ENCODE measurements around the gene LSM12.
"Not testable (repeated sequence)": the region's sequence is repeated elsewhere in the genome, so short reads cannot be mapped to it uniquely, and the experiment has no call there.

The LSM12 gene

GRCh38 chr17:44105941-44106340 is 39.5 kb upstream of the LSM12 start:
- peaks cover 14% of the 10 kb centered on the region for H3K4me1 Mint-ChIP-seq
- H3K9me3 Mint-ChIP-seq, result no peaks in the 10 kb centered on the region
- H3K27ac Mint-ChIP-seq, result no peak overlapping the region
- DNase-seq (ENCODE audit: low spot score in 2 of 2) (no peak), ATAC-seq (ENCODE audit: low read depth) (no peak)
- H3K4me3 Mint-ChIP-seq, result no peak overlapping the region
- peaks cover 10% of the 10 kb centered on the region for H3K36me3 Mint-ChIP-seq
- H3K27me3 Mint-ChIP-seq, result no peaks in the 10 kb centered on the region

GRCh38 chr17:44105483-44105882 is 39.0 kb upstream of the LSM12 start:
- ATAC-seq (ENCODE audit: low read depth) (no peak), DNase-seq (ENCODE audit: low spot score in 2 of 2) (no peak)
- Mint-ChIP-seq H3K4me1 (peaks cover 9% of the 10 kb centered on the region), H3K27me3 (no peaks in the 10 kb centered on the region), H3K4me3 (no peak overlapping the region), H3K27ac (no peak overlapping the region), H3K9me3 (no peaks in the 10 kb centered on the region), H3K36me3 (peaks cover 10% of the 10 kb centered on the region)

GRCh38 chr17:44102849-44103622 is 36.6 kb upstream of the LSM12 start:
- Mint-ChIP-seq H3K9me3 (no peaks in the 10 kb centered on the region), H3K4me3 (no peak overlapping the region), H3K4me1 (peaks cover 12% of the 10 kb centered on the region), H3K36me3 (peaks cover 12% of the 10 kb centered on the region), H3K27me3 (no peaks in the 10 kb centered on the region), H3K27ac (no peak overlapping the region)
- DNase-seq (ENCODE audit: low spot score in 2 of 2), result no peak
- ATAC-seq (ENCODE audit: low read depth), result no peak

GRCh38 chr17:44101858-44102257 is 35.4 kb upstream of the LSM12 start:
- not testable (repeated sequence) for DNase-seq (ENCODE audit: low spot score in 2 of 2); H3K9me3 Mint-ChIP-seq; H3K36me3 Mint-ChIP-seq; H3K4me3 Mint-ChIP-seq; H3K27me3 Mint-ChIP-seq; H3K27ac Mint-ChIP-seq; ATAC-seq (ENCODE audit: low read depth)
- H3K4me1 Mint-ChIP-seq, result peaks cover 11% of the 10 kb centered on the region

GRCh38 chr17:44097110-44097958 is 30.9 kb upstream of the LSM12 start:
- H3K4me1 Mint-ChIP-seq, result peaks cover 10% of the 10 kb centered on the region
- no peak for DNase-seq (ENCODE audit: low spot score in 2 of 2)
- no peaks in the 10 kb centered on the region for H3K9me3 Mint-ChIP-seq
- peaks cover 2% of the 10 kb centered on the region for H3K36me3 Mint-ChIP-seq
- H3K27ac Mint-ChIP-seq, result no peak overlapping the region
- no peaks in the 10 kb centered on the region for H3K27me3 Mint-ChIP-seq
- no peak overlapping the region for H3K4me3 Mint-ChIP-seq
- ATAC-seq (ENCODE audit: low read depth), result no peak

GRCh38 chr17:44095647-44096496 is 29.4 kb upstream of the LSM12 start:
- Mint-ChIP-seq H3K36me3 (peaks cover 7% of the 10 kb centered on the region), H3K4me1 (peaks cover 10% of the 10 kb centered on the region), H3K27me3 (no peaks in the 10 kb centered on the region), H3K27ac (no peak overlapping the region), H3K9me3 (no peaks in the 10 kb centered on the region), H3K4me3 (no peak overlapping the region)
- DNase-seq (ENCODE audit: low spot score in 2 of 2) (no peak), ATAC-seq (ENCODE audit: low read depth) (no peak)

GRCh38 chr17:44095388-44095646 is 28.8 kb upstream of the LSM12 start:
- no peak for DNase-seq (ENCODE audit: low spot score in 2 of 2)
- no peaks in the 10 kb centered on the region for H3K9me3 Mint-ChIP-seq
- peaks cover 7% of the 10 kb centered on the region for H3K36me3 Mint-ChIP-seq
- ATAC-seq (ENCODE audit: low read depth), result no peak
- H3K27me3 Mint-ChIP-seq, result no peaks in the 10 kb centered on the region
- no peak overlapping the region for H3K4me3 Mint-ChIP-seq
- no peak overlapping the region for H3K27ac Mint-ChIP-seq
- H3K4me1 Mint-ChIP-seq, result peaks cover 10% of the 10 kb centered on the region

- no peak overlapping the region for H3K27ac Mint-ChIP-seq
- H3K9me3 Mint-ChIP-seq, result no peaks in the 10 kb centered on the region
- peaks cover 7% of the 10 kb centered on the region for H3K36me3 Mint-ChIP-seq
- DNase-seq (ENCODE audit: low spot score in 2 of 2) (no peak), ATAC-seq (ENCODE audit: low read depth) (no peak)
- H3K4me3 Mint-ChIP-seq, result no peak overlapping the region
- peaks cover 10% of the 10 kb centered on the region for H3K4me1 Mint-ChIP-seq
- no peaks in the 10 kb centered on the region for H3K27me3 Mint-ChIP-seq
These were observed 28.4 kb upstream of the LSM12 start for GRCh38 chr17:44094701-44095387.

- Mint-ChIP-seq H3K9me3 (no peaks in the 10 kb centered on the region), H3K4me1 (peaks cover 10% of the 10 kb centered on the region), H3K4me3 (no peak overlapping the region), H3K27me3 (no peaks in the 10 kb centered on the region), H3K27ac (no peak overlapping the region), H3K36me3 (peaks cover 11% of the 10 kb centered on the region)
- DNase-seq (ENCODE audit: low spot score in 2 of 2) (no peak), ATAC-seq (ENCODE audit: low read depth) (no peak)
These were observed 26.9 kb upstream of the LSM12 start for GRCh38 chr17:44093231-44093900.

GRCh38 chr17:44092051-44092450 is 25.6 kb upstream of the LSM12 start:
- H3K9me3 Mint-ChIP-seq, result no peaks in the 10 kb centered on the region
- H3K36me3 Mint-ChIP-seq, result peaks cover 13% of the 10 kb centered on the region
- ATAC-seq (ENCODE audit: low read depth) (no peak), DNase-seq (ENCODE audit: low spot score in 2 of 2) (no peak)
- no peak overlapping the region for H3K27ac Mint-ChIP-seq
- peaks cover 7% of the 10 kb centered on the region for H3K4me1 Mint-ChIP-seq
- H3K27me3 Mint-ChIP-seq, result no peaks in the 10 kb centered on the region
- no peak overlapping the region for H3K4me3 Mint-ChIP-seq

- Mint-ChIP-seq H3K9me3 (no peaks in the 10 kb centered on the region), H3K4me3 (no peak overlapping the region), H3K27ac (peak overlapping the region; percentile 28), H3K36me3 (peaks cover 13% of the 10 kb centered on the region), H3K27me3 (no peaks in the 10 kb centered on the region), H3K4me1 (peaks cover 7% of the 10 kb centered on the region)
- ATAC-seq (ENCODE audit: low read depth) (no peak), DNase-seq (ENCODE audit: low spot score in 2 of 2) (no peak)
These were observed 24.9 kb upstream of the LSM12 start for GRCh38 chr17:44091200-44091997.

- peaks cover 4% of the 10 kb centered on the region for H3K4me1 Mint-ChIP-seq
- H3K4me3 Mint-ChIP-seq, result no peak overlapping the region
- peak overlapping the region; percentile 21 for H3K27ac Mint-ChIP-seq
- H3K27me3 Mint-ChIP-seq, result no peaks in the 10 kb centered on the region
- H3K36me3 Mint-ChIP-seq, result peaks cover 17% of the 10 kb centered on the region
- DNase-seq (ENCODE audit: low spot score in 2 of 2) (no peak), ATAC-seq (ENCODE audit: low read depth) (no peak)
- H3K9me3 Mint-ChIP-seq, result no peaks in the 10 kb centered on the region
These were observed 21.8 kb upstream of the LSM12 start for GRCh38 chr17:44088254-44088653.

- no peak for DNase-seq (ENCODE audit: low spot score in 2 of 2)
- peaks cover 23% of the 10 kb centered on the region for H3K36me3 Mint-ChIP-seq
- no peaks in the 10 kb centered on the region for H3K9me3 Mint-ChIP-seq
These were observed 20.8 kb upstream of the LSM12 start for GRCh38 chr17:44087319-44087718.

More at GRCh38 chr17:44087319-44087718, 20.8 kb upstream of the LSM12 start:
- no peak for ATAC-seq (ENCODE audit: low read depth)
- H3K27ac Mint-ChIP-seq, result peak overlapping the region; percentile 47
- no peak overlapping the region for H3K4me3 Mint-ChIP-seq
- no peaks in the 10 kb centered on the region for H3K27me3 Mint-ChIP-seq
- peaks cover 4% of the 10 kb centered on the region for H3K4me1 Mint-ChIP-seq
